ENCODE results near the gene MYLK3.

The MYLK3 gene

GRCh38 chr16:46727184-46727583 lies 21.0 kb downstream of the MYLK3 start:
- DNase-seq: no peak

- DNase-seq: no peak
Observed at GRCh38 chr16:46721885-46722284, 26.3 kb downstream of the MYLK3 start.

- DNase-seq: no peak
Observed at GRCh38 chr16:46720619-46721018, 27.5 kb downstream of the MYLK3 start.

GRCh38 chr16:46719528-46719927 lies 28.6 kb downstream of the MYLK3 start:
- DNase-seq: no peak

- no peak for DNase-seq
Observed at GRCh38 chr16:46718214-46718613, 29.9 kb downstream of the MYLK3 start.

GRCh38 chr16:46717692-46718091 lies 30.5 kb downstream of the MYLK3 start:
- DNase-seq: no peak

GRCh38 chr16:46715769-46716305 lies 32.3 kb downstream of the MYLK3 start:
- no peak for DNase-seq

- DNase-seq: no peak
Observed at GRCh38 chr16:46714797-46715591, 33.1 kb downstream of the MYLK3 start.

GRCh38 chr16:46713634-46714033 lies 34.5 kb downstream of the MYLK3 start:
- no peak for DNase-seq

- no peak for DNase-seq
Observed at GRCh38 chr16:46712911-46713310, 35.2 kb downstream of the MYLK3 start.

GRCh38 chr16:46711106-46712058 lies 36.8 kb downstream of the MYLK3 start:
- DNase-seq: no peak

- no peak for DNase-seq
Observed at GRCh38 chr16:46709469-46710005, 38.6 kb downstream of the MYLK3 start.

- DNase-seq: no peak
Observed at GRCh38 chr16:46706642-46707041, 41.5 kb downstream of the MYLK3 start.

GRCh38 chr16:46702030-46702429 lies 46.1 kb downstream of the MYLK3 start:
- no peak for DNase-seq

- no peak for DNase-seq
Observed at GRCh38 chr16:46701615-46702014, 46.5 kb downstream of the MYLK3 start.

- DNase-seq: no peak
Observed at GRCh38 chr16:46700048-46700447, 48.1 kb downstream of the MYLK3 start.

- DNase-seq: no peak
Observed at GRCh38 chr16:46696957-46697356, 51.2 kb downstream of the MYLK3 start.

- DNase-seq: no peak
Observed at GRCh38 chr16:46695937-46696336, 52.2 kb downstream of the MYLK3 start.

GRCh38 chr16:46693598-46693997 lies 54.5 kb downstream of the MYLK3 start:
- DNase-seq: no peak

- no peak for DNase-seq
Observed at GRCh38 chr16:46691726-46692125, 56.4 kb downstream of the MYLK3 start.

GRCh38 chr16:46690281-46691178 lies 57.6 kb downstream of the MYLK3 start:
- DNase-seq: no peak
